NCI-H1417 (cell line): ENCODE measurements around the gene SETD5.

Experiments
- DNase-seq, 3 experiments: peaks; one replicate each; lab custom pipeline; 2025; lab: John Stamatoyannopoulos, UW

The SETD5 gene

GRCh38 chr3:9514956-9515355 lies 117.5 kb downstream of the SETD5 start:
- no peak for DNase-seq

GRCh38 chr3:9525078-9525477 lies 127.7 kb downstream of the SETD5 start:
- DNase-seq: no peak
